ENCODE data around the gene ESR1. TPM values are rescaled to one million over a fixed set of nuclear protein-coding genes. Genes with fewer than 3 reads are reported as not detected.
"Not testable (repeated sequence)": the region's sequence is repeated elsewhere in the genome, so short reads cannot be mapped to it uniquely, and the experiment has no call there.

ESR1 gene
- total and polyA plus RNA-seq, 5 donors, result 0.70 to 3.3 (median 2.1) TPM

GRCh38 chr6:152135755-152136448, 328.4 kb downstream of the ESR1 start:
- DNase-seq (no peak), ATAC-seq (no peak)
- WGBS, result 81% methylated on average over 8 of the region's 8 CpGs
- intact Hi-C loops (cut with DNase I), result no loop called here
- Histone ChIP-seq H3K27ac (ENCODE audit: low read length) (no peak overlapping the region), H3K9me3 (ENCODE audit: control insufficient read depth, low read length) (no peaks in the 10 kb centered on the region), H3K4me1 (ENCODE audit: control insufficient read depth, insufficient read depth, low read length) (no peaks in the 10 kb centered on the region), H3K4me3 (ENCODE audit: low read length) (no peak overlapping the region), H3K27me3 (ENCODE audit: control insufficient read depth, insufficient read depth) (no peaks in the 10 kb centered on the region)

- 88% methylated on average over 8 of the region's 8 CpGs for WGBS
- ATAC-seq, result peak in 1 of 2 donors; percentile 33
- intact Hi-C loops (cut with DNase I), result no loop called here
Observed at GRCh38 chr6:152136449-152136825, 329.0 kb downstream of the ESR1 start.

GRCh38 chr6:152138344-152138743, 330.9 kb downstream of the ESR1 start:
- H3K27me3 ChIP-seq (ENCODE audit: control insufficient read depth, insufficient read depth); intact Hi-C loops (cut with DNase I); H3K9me3 ChIP-seq (ENCODE audit: control insufficient read depth, low read length); H3K27ac ChIP-seq (ENCODE audit: low read length); ATAC-seq; H3K4me3 ChIP-seq (ENCODE audit: low read length); H3K4me1 ChIP-seq (ENCODE audit: control insufficient read depth, insufficient read depth, low read length); DNase-seq: not testable (repeated sequence)
- 90% methylated on average over 6 of the region's 6 CpGs for WGBS

More at GRCh38 chr6:152136449-152136825, 329.0 kb downstream of the ESR1 start:
- Histone ChIP-seq H3K9me3 (ENCODE audit: control insufficient read depth, low read length) (no peaks in the 10 kb centered on the region), H3K27me3 (ENCODE audit: control insufficient read depth, insufficient read depth) (no peaks in the 10 kb centered on the region), H3K27ac (ENCODE audit: low read length) (no peak overlapping the region), H3K4me3 (ENCODE audit: low read length) (no peak overlapping the region), H3K4me1 (ENCODE audit: control insufficient read depth, insufficient read depth, low read length) (no peaks in the 10 kb centered on the region)
- DNase-seq, result no peak

- WGBS, result 56% methylated on average over 5 of the region's 5 CpGs
Observed at GRCh38 chr6:152142105-152142504, 334.6 kb downstream of the ESR1 start.

GRCh38 chr6:152143359-152143758, 335.9 kb downstream of the ESR1 start:
- DNase-seq, result no peak
- intact Hi-C loops (cut with DNase I), result loop anchor here in 1 of 4 donors (10.0 kb wide), 1 partner anchor 121 kb away; no protein-coding TSS in a partner anchor
- Histone ChIP-seq H3K27me3 (ENCODE audit: control insufficient read depth, insufficient read depth) (no peaks in the 10 kb centered on the region), H3K4me3 (ENCODE audit: low read length) (no peak overlapping the region), H3K27ac (ENCODE audit: low read length) (no peak overlapping the region), H3K4me1 (ENCODE audit: control insufficient read depth, insufficient read depth, low read length) (no peaks in the 10 kb centered on the region), H3K9me3 (ENCODE audit: control insufficient read depth, low read length) (no peaks in the 10 kb centered on the region)
- no peak for ATAC-seq
- 87% methylated on average over 11 of the region's 11 CpGs for WGBS

More at GRCh38 chr6:152142105-152142504, 334.6 kb downstream of the ESR1 start:
- Histone ChIP-seq H3K27me3 (ENCODE audit: control insufficient read depth, insufficient read depth) (no peaks in the 10 kb centered on the region), H3K9me3 (ENCODE audit: control insufficient read depth, low read length) (no peaks in the 10 kb centered on the region), H3K4me3 (ENCODE audit: low read length) (no peak overlapping the region), H3K27ac (ENCODE audit: low read length) (no peak overlapping the region), H3K4me1 (ENCODE audit: control insufficient read depth, insufficient read depth, low read length) (no peaks in the 10 kb centered on the region)
- intact Hi-C loops (cut with DNase I), result loop anchor here in 1 of 4 donors (10.0 kb wide), 1 partner anchor 123 kb away; no protein-coding TSS in a partner anchor
- no peak for DNase-seq
- ATAC-seq, result no peak

GRCh38 chr6:152146385-152146784, 338.9 kb downstream of the ESR1 start:
- no peak for ATAC-seq

GRCh38 chr6:152147269-152147668, 339.8 kb downstream of the ESR1 start:
- DNase-seq (no peak), ATAC-seq (peak in 1 of 2 donors; percentile 39)
- intact Hi-C loops (cut with DNase I), result loop anchor here in 1 of 4 donors (5.0 to 10.0 kb wide), 2 partner anchors 118 to 210 kb away; no protein-coding TSS in a partner anchor
- no peak overlapping the region for H3K4me3 ChIP-seq (ENCODE audit: low read length)
- no peaks in the 10 kb centered on the region for H3K27me3 ChIP-seq (ENCODE audit: control insufficient read depth, insufficient read depth)
- H3K27ac ChIP-seq (ENCODE audit: low read length), result no peak overlapping the region
- H3K9me3 ChIP-seq (ENCODE audit: control insufficient read depth, low read length), result no peaks in the 10 kb centered on the region
- 84% methylated on average over 6 of the region's 6 CpGs for WGBS
- H3K4me1 ChIP-seq (ENCODE audit: control insufficient read depth, insufficient read depth, low read length), result no peaks in the 10 kb centered on the region

More at GRCh38 chr6:152146385-152146784, 338.9 kb downstream of the ESR1 start:
- Histone ChIP-seq H3K27me3 (ENCODE audit: control insufficient read depth, insufficient read depth) (no peaks in the 10 kb centered on the region), H3K4me1 (ENCODE audit: control insufficient read depth, insufficient read depth, low read length) (no peaks in the 10 kb centered on the region), H3K27ac (ENCODE audit: low read length) (no peak overlapping the region), H3K9me3 (ENCODE audit: control insufficient read depth, low read length) (no peaks in the 10 kb centered on the region), H3K4me3 (ENCODE audit: low read length) (no peak overlapping the region)
- DNase-seq, result no peak
- 80% methylated on average over 1 of the region's 1 CpG for WGBS
- intact Hi-C loops (cut with DNase I), result loop anchor here in 1 of 4 donors (5.0 to 10.0 kb wide), 2 partner anchors 118 to 211 kb away; no protein-coding TSS in a partner anchor

GRCh38 chr6:152148412-152148811, 340.9 kb downstream of the ESR1 start:
- no peak overlapping the region for H3K4me3 ChIP-seq (ENCODE audit: low read length)
- H3K4me1 ChIP-seq (ENCODE audit: control insufficient read depth, insufficient read depth, low read length), result no peaks in the 10 kb centered on the region
- H3K9me3 ChIP-seq (ENCODE audit: control insufficient read depth, low read length), result no peaks in the 10 kb centered on the region
- no peak overlapping the region for H3K27ac ChIP-seq (ENCODE audit: low read length)
- intact Hi-C loops (cut with DNase I), result loop anchor here in 1 of 4 donors (5.0 to 10.0 kb wide), 2 partner anchors 116 to 209 kb away; no protein-coding TSS in a partner anchor
- no peaks in the 10 kb centered on the region for H3K27me3 ChIP-seq (ENCODE audit: control insufficient read depth, insufficient read depth)
- DNase-seq (no peak), ATAC-seq (no peak)
- 96% methylated on average over 1 of the region's 1 CpG for WGBS

- intact Hi-C loops (cut with DNase I), result loop anchor here in 1 of 4 donors (10.0 kb wide), 1 partner anchor 55 kb away; no protein-coding TSS in a partner anchor
- WGBS, result 60% methylated on average over 3 of the region's 3 CpGs
- ATAC-seq (no peak), DNase-seq (no peak)
- H3K4me3 ChIP-seq (ENCODE audit: low read length), result no peak overlapping the region
- no peaks in the 10 kb centered on the region for H3K4me1 ChIP-seq (ENCODE audit: control insufficient read depth, insufficient read depth, low read length)
- H3K27me3 ChIP-seq (ENCODE audit: control insufficient read depth, insufficient read depth), result no peaks in the 10 kb centered on the region
- H3K27ac ChIP-seq (ENCODE audit: low read length), result no peak overlapping the region
- no peaks in the 10 kb centered on the region for H3K9me3 ChIP-seq (ENCODE audit: control insufficient read depth, low read length)
Observed at GRCh38 chr6:152150196-152150595, 342.7 kb downstream of the ESR1 start.

GRCh38 chr6:152151920-152152319, 344.4 kb downstream of the ESR1 start:
- ATAC-seq (no peak), DNase-seq (no peak)
- no peaks in the 10 kb centered on the region for H3K27me3 ChIP-seq (ENCODE audit: control insufficient read depth, insufficient read depth)
- WGBS, result 79% methylated on average over 13 of the region's 13 CpGs
- H3K4me3 ChIP-seq (ENCODE audit: low read length), result no peak overlapping the region
- H3K9me3 ChIP-seq (ENCODE audit: control insufficient read depth, low read length), result no peaks in the 10 kb centered on the region
- H3K27ac ChIP-seq (ENCODE audit: low read length), result no peak overlapping the region
- peaks cover 2% of the 10 kb centered on the region for H3K4me1 ChIP-seq (ENCODE audit: control insufficient read depth, insufficient read depth, low read length)
- intact Hi-C loops (cut with DNase I), result loop anchor here in 1 of 4 donors (10.0 kb wide), 1 partner anchor 53 kb away; no protein-coding TSS in a partner anchor

- Histone ChIP-seq H3K9me3 (ENCODE audit: control insufficient read depth, low read length) (no peaks in the 10 kb centered on the region), H3K27me3 (ENCODE audit: control insufficient read depth, insufficient read depth) (no peaks in the 10 kb centered on the region), H3K4me3 (ENCODE audit: low read length) (no peak overlapping the region), H3K27ac (ENCODE audit: low read length) (no peak overlapping the region), H3K4me1 (ENCODE audit: control insufficient read depth, insufficient read depth, low read length) (peaks cover 2% of the 10 kb centered on the region)
- no peak for DNase-seq
- 88% methylated on average over 17 of the region's 17 CpGs for WGBS
- no peak for ATAC-seq
- intact Hi-C loops (cut with DNase I), result loop anchor here in 1 of 4 donors (10.0 kb wide), 1 partner anchor 50 kb away; no protein-coding TSS in a partner anchor
Observed at GRCh38 chr6:152154559-152155356, 347.3 kb downstream of the ESR1 start.

Measured in right cardiac atrium (tissue), 5 donors.